ENCODE results near the gene HOOK2.

DNA sequence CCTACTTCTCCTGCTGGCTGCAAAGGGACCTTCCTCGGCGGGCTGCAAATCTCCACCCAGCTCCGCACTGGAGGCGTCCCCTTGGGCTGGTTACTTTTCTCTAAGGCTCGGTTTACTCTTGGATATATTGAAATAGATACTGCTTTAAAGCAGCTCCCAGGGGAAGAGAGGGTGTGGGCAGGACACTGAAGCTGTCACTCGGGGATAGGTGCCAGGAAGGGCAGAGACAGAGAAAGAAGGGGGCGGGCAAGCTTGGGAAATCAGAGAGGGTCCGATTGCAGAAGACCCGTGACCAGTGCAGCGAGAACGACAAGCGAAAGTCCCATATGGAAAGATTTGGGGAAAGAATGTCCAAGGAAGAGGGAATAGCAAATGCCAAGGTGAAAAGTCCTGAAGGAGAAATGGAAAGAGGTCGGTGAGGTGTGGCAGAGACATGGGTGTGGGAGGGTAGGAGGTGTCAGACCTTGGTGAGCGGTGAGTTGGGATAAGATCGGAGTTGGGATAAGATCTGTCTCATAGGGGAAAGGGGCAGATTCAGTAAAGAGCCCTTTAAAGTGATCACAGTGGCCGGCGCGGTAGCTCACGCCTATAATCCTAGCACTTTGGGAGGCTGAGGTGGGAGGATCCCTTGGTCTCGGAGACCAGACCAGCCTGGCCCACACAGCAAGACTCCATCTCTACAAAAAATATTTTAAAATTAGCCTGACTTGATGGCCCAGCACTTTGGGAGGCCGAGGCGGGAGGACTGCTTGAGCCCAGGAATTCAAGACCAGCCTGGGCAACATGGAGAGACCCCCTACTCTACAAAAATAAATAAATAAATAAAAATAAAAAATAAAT is 27.1 kb upstream of the HOOK2 start:
- no peak for TF ChIP-seq POLR2A (IDR thresholded peaks at IDR 0.05)
- TF ChIP-seq, protein P1, sequence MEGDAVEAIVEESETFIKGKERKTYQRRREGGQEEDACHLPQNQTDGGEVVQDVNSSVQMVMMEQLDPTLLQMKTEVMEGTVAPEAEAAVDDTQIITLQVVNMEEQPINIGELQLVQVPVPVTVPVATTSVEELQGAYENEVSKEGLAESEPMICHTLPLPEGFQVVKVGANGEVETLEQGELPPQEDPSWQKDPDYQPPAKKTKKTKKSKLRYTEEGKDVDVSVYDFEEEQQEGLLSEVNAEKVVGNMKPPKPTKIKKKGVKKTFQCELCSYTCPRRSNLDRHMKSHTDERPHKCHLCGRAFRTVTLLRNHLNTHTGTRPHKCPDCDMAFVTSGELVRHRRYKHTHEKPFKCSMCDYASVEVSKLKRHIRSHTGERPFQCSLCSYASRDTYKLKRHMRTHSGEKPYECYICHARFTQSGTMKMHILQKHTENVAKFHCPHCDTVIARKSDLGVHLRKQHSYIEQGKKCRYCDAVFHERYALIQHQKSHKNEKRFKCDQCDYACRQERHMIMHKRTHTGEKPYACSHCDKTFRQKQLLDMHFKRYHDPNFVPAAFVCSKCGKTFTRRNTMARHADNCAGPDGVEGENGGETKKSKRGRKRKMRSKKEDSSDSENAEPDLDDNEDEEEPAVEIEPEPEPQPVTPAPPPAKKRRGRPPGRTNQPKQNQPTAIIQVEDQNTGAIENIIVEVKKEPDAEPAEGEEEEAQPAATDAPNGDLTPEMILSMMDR (IDR thresholded peaks at IDR 0.05), result no peak

All from tibial nerve (tissue), 3 donors.